Uterus (tissue), 4 donors: Measurements from ENCODE around the gene SLC7A14. TPM values are rescaled to one million over a fixed set of nuclear protein-coding genes. Genes with fewer than 3 reads are reported as not detected.

ENCODE experiments used
- DNase-seq, 2 donors: peaks; one replicate each; pipeline ENCODE4 v3.0.0-alpha.2; 2019 to 2020
- H3K27ac ChIP-seq, 2 donors: fragments of 200-600 bp; sonication (generic); 1 replicate in 1 of 2; 2 replicates in 1 of 2; pipeline ENCODE4 v1.5.1; 2016 to 2018
- H3K27me3 ChIP-seq, 2 donors: fragments of 200-600 bp; sonication (generic); one replicate each; pipeline ENCODE4 v1.5.1; 2018 to 2019; ENCODE audit warnings: control low read depth in 1 of 2
- H3K36me3 ChIP-seq, 2 donors: fragments of 200-600 bp; sonication (generic); one replicate each; pipeline ENCODE4 v1.5.1; 2019; ENCODE audit warnings: control low read depth in 1 of 2
- H3K4me1 ChIP-seq, 2 donors: fragments of 200-600 bp; sonication (generic); one replicate each; pipeline ENCODE4 v1.5.1; 2018 to 2019; ENCODE audit warnings: control low read depth in 1 of 2
- H3K4me3 ChIP-seq, 2 donors: fragments of 200-600 bp; sonication (generic); 1 replicate in 1 of 2; 2 replicates in 1 of 2; pipeline ENCODE4 v1.5.1; 2018 to 2019; ENCODE audit warnings: mild to moderate bottlenecking in 1 of 2
- H3K9me3 ChIP-seq, 2 donors: fragments of 200-600 bp; sonication (generic); one replicate each; pipeline ENCODE4 v1.5.1; 2019; ENCODE audit warnings: control low read depth in 1 of 2
- POLR2A ChIP-seq, 2 donors: fragments of 450-650 bp; IDR thresholded peaks; one replicate each; pipeline ENCODE4 v1.6.1; 2016; ENCODE audit warnings: antibody characterized with exemption in 2 of 2, mild to moderate bottlenecking in 1 of 2, moderate library complexity in 1 of 2
- intact Hi-C: fragments of 100-400 bp; cut with DNase I; formaldehyde crosslinking; loops from one replicate; pipeline ENCODE4 v1.15.1; 2023; ENCODE audit warnings: low total_unique reads
- total RNA-seq, 4 donors: library from RNA; depleted of rRNA in 3 of 4; stranded (reverse); fragments of >200 nt in 3 of 4; gene quantifications; one replicate each; pipeline versions ENCODE4 v1.1.0 to v1.2.4, GENCODE V29; 2014 to 2023
- TF ChIP-seq, protein P1 (sequence below), 4 experiments: fragments of 200-600 bp in 2 of 4; fragments of 450-650 bp in 2 of 4; sonication (generic) in 2 of 4; IDR thresholded peaks; one replicate each; pipeline ENCODE4 v1.5.1; 2016 to 2019; ENCODE audit warnings: antibody characterized with exemption in 4 of 4, mild to moderate bottlenecking in 2 of 4, moderate library complexity in 1 of 4
- donor health status: DM: yes; HTN: yes; CAD: no.

The SLC7A14 gene
- total RNA-seq = under 1 TPM in 1 of 4 donors, not detected in 3; 0.55 TPM

GRCh38 chr3:170585937-170586310, at the start of gene SLC7A14:
Gene SLC7A14 (minus strand): TSS chr3:170586075. CDS start chr3:170526936, 59,139 bp downstream.
- Histone ChIP-seq H3K36me3 (no peaks in the 10 kb centered on the region), H3K27ac (no peak within 1 kb of the TSS), H3K4me1 (no peaks in the 10 kb centered on the region), H3K9me3 (no peaks in the 10 kb centered on the region), H3K4me3 (no peak within 1 kb of the TSS), H3K27me3 (peaks cover 14 to 34% of the 10 kb centered on the region in 2 donors)
- no peak for TF ChIP-seq POLR2A (IDR thresholded peaks at IDR 0.05)
- TF ChIP-seq, protein P1, sequence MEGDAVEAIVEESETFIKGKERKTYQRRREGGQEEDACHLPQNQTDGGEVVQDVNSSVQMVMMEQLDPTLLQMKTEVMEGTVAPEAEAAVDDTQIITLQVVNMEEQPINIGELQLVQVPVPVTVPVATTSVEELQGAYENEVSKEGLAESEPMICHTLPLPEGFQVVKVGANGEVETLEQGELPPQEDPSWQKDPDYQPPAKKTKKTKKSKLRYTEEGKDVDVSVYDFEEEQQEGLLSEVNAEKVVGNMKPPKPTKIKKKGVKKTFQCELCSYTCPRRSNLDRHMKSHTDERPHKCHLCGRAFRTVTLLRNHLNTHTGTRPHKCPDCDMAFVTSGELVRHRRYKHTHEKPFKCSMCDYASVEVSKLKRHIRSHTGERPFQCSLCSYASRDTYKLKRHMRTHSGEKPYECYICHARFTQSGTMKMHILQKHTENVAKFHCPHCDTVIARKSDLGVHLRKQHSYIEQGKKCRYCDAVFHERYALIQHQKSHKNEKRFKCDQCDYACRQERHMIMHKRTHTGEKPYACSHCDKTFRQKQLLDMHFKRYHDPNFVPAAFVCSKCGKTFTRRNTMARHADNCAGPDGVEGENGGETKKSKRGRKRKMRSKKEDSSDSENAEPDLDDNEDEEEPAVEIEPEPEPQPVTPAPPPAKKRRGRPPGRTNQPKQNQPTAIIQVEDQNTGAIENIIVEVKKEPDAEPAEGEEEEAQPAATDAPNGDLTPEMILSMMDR (IDR thresholded peaks at IDR 0.05) = no peak
- no peak for DNase-seq
- intact Hi-C loops = no loop called here

DNA sequence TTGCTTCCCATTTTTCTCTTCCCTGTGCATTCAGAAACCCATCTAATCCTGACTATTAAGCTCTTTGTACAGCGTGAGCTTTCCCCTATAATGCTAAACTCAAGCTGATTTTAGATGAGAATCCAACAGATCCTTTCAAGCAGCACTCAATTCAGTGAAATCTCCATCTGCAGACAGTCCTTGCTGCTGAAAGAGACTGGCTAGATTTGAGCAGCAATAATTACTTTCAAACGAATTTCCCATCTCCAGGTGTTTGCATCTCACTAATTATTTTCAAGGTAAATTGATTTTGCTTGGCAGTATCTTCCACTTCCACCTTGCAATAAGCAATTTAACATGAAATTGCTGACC, 49.5 kb upstream of the SLC7A14 start:
- H3K27ac ChIP-seq = no peak overlapping the region
- H3K9me3 ChIP-seq = no peaks in the 10 kb centered on the region
- no peaks in the 10 kb centered on the region for H3K4me1 ChIP-seq
- no peaks in the 10 kb centered on the region for H3K27me3 ChIP-seq
- TF ChIP-seq, protein P1 (IDR thresholded peaks at IDR 0.05) = no peak
- TF ChIP-seq POLR2A (IDR thresholded peaks at IDR 0.05) = no peak
- intact Hi-C loops = no loop called here
- H3K36me3 ChIP-seq = no peaks in the 10 kb centered on the region
- no peak overlapping the region for H3K4me3 ChIP-seq
- no peak for DNase-seq

DNA sequence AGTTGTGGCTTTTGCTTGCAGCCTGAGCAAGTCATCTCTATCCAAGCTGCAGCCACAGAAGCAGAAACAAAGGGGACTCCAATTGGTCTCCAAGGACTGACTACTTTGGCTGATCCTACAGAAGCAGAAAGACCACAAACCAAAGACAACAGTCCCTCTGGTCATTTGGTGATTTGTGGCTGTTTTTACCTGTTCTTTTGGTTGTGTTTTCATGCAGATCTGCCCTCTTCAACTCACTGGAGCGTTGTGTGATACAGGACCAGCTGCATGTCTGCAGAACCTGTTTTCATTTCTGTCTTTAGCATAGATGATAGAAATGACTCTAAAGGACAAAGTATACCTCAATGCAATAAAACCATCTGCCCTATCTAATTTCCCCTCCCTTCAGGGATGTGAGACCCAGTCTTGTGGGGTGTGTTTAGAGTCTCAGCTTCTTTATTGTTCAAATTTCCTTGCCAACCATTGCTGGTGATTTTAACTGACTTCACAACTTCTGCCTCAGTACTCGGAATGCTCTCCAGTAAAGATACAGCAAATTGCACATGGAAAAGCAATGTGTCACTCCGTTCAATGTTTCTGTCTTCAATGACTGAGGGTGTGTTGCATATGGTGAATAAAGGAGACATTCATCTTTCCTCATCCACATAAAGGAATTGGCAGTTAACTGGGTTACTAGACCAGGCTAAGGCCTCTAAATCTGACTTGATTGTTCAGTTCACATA, 48.9 kb upstream of the SLC7A14 start:
- no peak for DNase-seq
- H3K27me3 ChIP-seq = no peaks in the 10 kb centered on the region
- intact Hi-C loops = no loop called here
- TF ChIP-seq POLR2A (IDR thresholded peaks at IDR 0.05) = no peak
- TF ChIP-seq, protein P1 (IDR thresholded peaks at IDR 0.05) = no peak
- H3K9me3 ChIP-seq = no peaks in the 10 kb centered on the region
- H3K4me3 ChIP-seq = no peak overlapping the region
- no peaks in the 10 kb centered on the region for H3K36me3 ChIP-seq
- H3K27ac ChIP-seq = no peak overlapping the region
- no peaks in the 10 kb centered on the region for H3K4me1 ChIP-seq

DNA sequence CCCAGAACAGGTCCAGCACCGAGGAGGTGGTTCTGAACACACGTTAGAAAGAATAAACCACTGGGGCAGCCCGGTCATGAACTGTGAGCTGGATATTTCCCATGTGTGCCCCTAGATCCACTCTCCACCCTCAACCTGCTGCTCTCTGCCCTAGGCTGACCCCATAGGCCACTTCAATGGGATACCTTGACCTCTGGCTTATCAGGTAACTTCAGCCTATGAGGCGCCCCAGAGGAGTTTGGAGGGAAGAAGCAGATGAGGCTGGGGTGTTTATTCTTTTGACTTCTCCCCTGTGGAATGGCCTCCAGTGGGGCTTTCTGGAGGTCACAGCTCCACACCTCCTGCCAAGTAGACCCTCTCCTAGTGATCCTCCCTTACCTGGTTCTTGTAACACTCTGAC, 47.7 kb upstream of the SLC7A14 start:
- DNase-seq = no peak
- Histone ChIP-seq H3K36me3 (no peaks in the 10 kb centered on the region), H3K27me3 (no peaks in the 10 kb centered on the region), H3K9me3 (no peaks in the 10 kb centered on the region), H3K4me1 (no peaks in the 10 kb centered on the region), H3K4me3 (no peak overlapping the region), H3K27ac (no peak overlapping the region)
- TF ChIP-seq, protein P1 (IDR thresholded peaks at IDR 0.05) = no peak
- no peak for TF ChIP-seq POLR2A (IDR thresholded peaks at IDR 0.05)
- intact Hi-C loops = no loop called here

GRCh38 chr3:170632780-170633179, 46.9 kb upstream of the SLC7A14 start:
- Histone ChIP-seq H3K36me3 (no peaks in the 10 kb centered on the region), H3K27ac (no peak overlapping the region), H3K27me3 (no peaks in the 10 kb centered on the region), H3K4me1 (no peaks in the 10 kb centered on the region), H3K4me3 (no peak overlapping the region), H3K9me3 (no peaks in the 10 kb centered on the region)
- intact Hi-C loops = no loop called here
- no peak for DNase-seq
- TF ChIP-seq, protein P1 (IDR thresholded peaks at IDR 0.05) = no peak
- no peak for TF ChIP-seq POLR2A (IDR thresholded peaks at IDR 0.05)
